Panc1 (cell line): ENCODE data around the gene GTF3C5.

Experiments
- POLR2AphosphoS5 ChIP-seq: IDR thresholded peaks from 2 replicates; pipeline ENCODE4 v1.6.1; 2012; ENCODE audit warnings: mild to moderate bottlenecking, low read depth, low read length, moderate library complexity
- REST ChIP-seq, 2 experiments: IDR thresholded peaks; 2 replicates each; pipeline ENCODE4 v1.6.1; 2011 to 2012; ENCODE audit warnings: low read depth in 2 of 2, control low read depth in 1 of 2, low read length in 1 of 2, mild to moderate bottlenecking in 1 of 2, moderate library complexity in 1 of 2; ENCODE audit not compliant: insufficient read depth in 1 of 2
- SIN3A ChIP-seq: IDR thresholded peaks from 2 replicates; pipeline ENCODE4 v1.6.1; 2012; ENCODE audit warnings: low read depth, mild to moderate bottlenecking, low read length, moderate library complexity, borderline replicate concordance; ENCODE audit not compliant: insufficient read depth
- TCF7L2 ChIP-seq: IDR thresholded peaks from 2 replicates; pipeline ENCODE4 v1.6.1; 2011; ENCODE audit warnings: mild to moderate bottlenecking, low read depth, low read length, inconsistent platforms
- TF ChIP-seq, protein P1 (sequence below): fragments of 450-650 bp; IDR thresholded peaks from 2 replicates; pipeline ENCODE4 v1.5.1; 2017; ENCODE audit warnings: mild to moderate bottlenecking

GRCh38 chr9:133004091-133004998 lies 26.5 kb upstream of the GTF3C5 start:
- TF ChIP-seq, protein P1, sequence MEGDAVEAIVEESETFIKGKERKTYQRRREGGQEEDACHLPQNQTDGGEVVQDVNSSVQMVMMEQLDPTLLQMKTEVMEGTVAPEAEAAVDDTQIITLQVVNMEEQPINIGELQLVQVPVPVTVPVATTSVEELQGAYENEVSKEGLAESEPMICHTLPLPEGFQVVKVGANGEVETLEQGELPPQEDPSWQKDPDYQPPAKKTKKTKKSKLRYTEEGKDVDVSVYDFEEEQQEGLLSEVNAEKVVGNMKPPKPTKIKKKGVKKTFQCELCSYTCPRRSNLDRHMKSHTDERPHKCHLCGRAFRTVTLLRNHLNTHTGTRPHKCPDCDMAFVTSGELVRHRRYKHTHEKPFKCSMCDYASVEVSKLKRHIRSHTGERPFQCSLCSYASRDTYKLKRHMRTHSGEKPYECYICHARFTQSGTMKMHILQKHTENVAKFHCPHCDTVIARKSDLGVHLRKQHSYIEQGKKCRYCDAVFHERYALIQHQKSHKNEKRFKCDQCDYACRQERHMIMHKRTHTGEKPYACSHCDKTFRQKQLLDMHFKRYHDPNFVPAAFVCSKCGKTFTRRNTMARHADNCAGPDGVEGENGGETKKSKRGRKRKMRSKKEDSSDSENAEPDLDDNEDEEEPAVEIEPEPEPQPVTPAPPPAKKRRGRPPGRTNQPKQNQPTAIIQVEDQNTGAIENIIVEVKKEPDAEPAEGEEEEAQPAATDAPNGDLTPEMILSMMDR = no peak
- TF ChIP-seq POLR2AphosphoS5 = no peak
- no peak for TF ChIP-seq REST (IDR thresholded peaks at IDR 0.05; ENCODE audit: insufficient read depth in 1 of 2, low read depth in 2 of 2, low read length in 1 of 2)
- TF ChIP-seq SIN3A = no peak
- TF ChIP-seq TCF7L2 = no peak
